Psoas muscle (tissue), 8 donors: ENCODE data around the gene PTPRD. TPM values are rescaled to one million over a fixed set of nuclear protein-coding genes. Genes with fewer than 3 reads are reported as not detected.

ENCODE experiments used
- ATAC-seq, 4 donors: fragments of 200-7000 bp; cut with Tn5 transposase; one replicate each; pipeline ENCODE4 v1.9.1; 2020; ENCODE audit warnings: moderate library complexity in 3 of 4, mild to moderate bottlenecking in 2 of 4
- DNase-seq, 2 donors: peaks; one replicate each; pipeline ENCODE4 v3.0.0-alpha.2; 2020
- H3K27ac ChIP-seq: fragments of 200-600 bp; one replicate; pipeline ENCODE4 v1.8.0; 2022
- H3K27me3 ChIP-seq, 3 donors: fragments of 200-600 bp in 1 of 3; one replicate each; pipeline versions ENCODE4 v1.6.1 to v1.8.0; 2013 to 2022; ENCODE audit warnings: low read length in 2 of 3, mild to moderate bottlenecking in 2 of 3, moderate library complexity in 1 of 3; ENCODE audit not compliant: insufficient read depth in 3 of 3
- H3K36me3 ChIP-seq, 2 donors: fragments of 200-600 bp in 1 of 2; one replicate each; pipeline versions ENCODE4 v1.6.1 to v1.8.0; 2013 to 2022; ENCODE audit warnings: low read depth in 1 of 2, mild to moderate bottlenecking in 1 of 2, moderate library complexity in 1 of 2; ENCODE audit not compliant: insufficient read depth in 1 of 2
- H3K4me1 ChIP-seq: fragments of 200-600 bp; one replicate; pipeline ENCODE4 v1.8.0; 2022
- H3K4me3 ChIP-seq: fragments of 200-600 bp; one replicate; pipeline ENCODE4 v1.8.0; 2022; ENCODE audit warnings: mild to moderate bottlenecking
- H3K9me3 ChIP-seq: fragments of 200-600 bp; one replicate; pipeline ENCODE4 v1.8.0; 2022
- CTCF ChIP-seq: fragments of 200-600 bp; IDR thresholded peaks from one replicate; pipeline ENCODE4 v1.8.0; 2022; ENCODE audit warnings: antibody characterized with exemption
- WGBS, 3 donors: extraction: QIAGEN DNeasy Blood & Tissue Kit; methylation state at CpG; one replicate each; pipeline versions ENCODE4 v1.1.6 to v1.1.7; 2013; 5-methylcytosine and 5-hydroxymethylcytosine counted together
- intact Hi-C, 2 donors: fragments of 100-400 bp; cut with DNase I; formaldehyde crosslinking; loops; one replicate each; pipeline versions ENCODE4 v1.11.0 to v1.14.2; 2022
- polyA plus RNA-seq, 3 donors: library from polyadenylated mRNA; stranded (reverse); fragments of 200-250 nt; gene quantifications; one replicate each; pipeline ENCODE4 v1.2.3, GENCODE V29; 2013
- total RNA-seq, 4 donors: library from RNA; stranded (reverse); fragmentation: NEBNext Ultra II Directional in 2 of 4; extraction: Animal tissue kit (Norgen Biotek cat#: 25700) in 2 of 4; gene quantifications; one replicate each; pipeline versions ENCODE4 v1.2.1 to v1.2.4, GENCODE V29; 2021 to 2023
- donor health status: healthy with polysubstance abuse.
- donor health status: DM: no; HTN: no; CAD: no; lungs with moderate emphysema.
- donor health status: Bipolar disorder and iron deficiency.
- donor health status: healthy.
- donor health status: DM: yes; HTN: yes; CAD: no.
- donor health status: DM: no; HTN: no; CAD: no.
- donor health status: DM: no; HTN: no; CAD: no.
- donor health status: DM: yes; HTN: yes; CAD: no.

The PTPRD gene
- total and polyA plus RNA-seq, 7 donors, result 0.44 to 3.1 (median 0.91) TPM

- ATAC-seq (no peak), DNase-seq (no peak)
- WGBS, 3 donors, result 79 to 87% (median 86%) methylated on average over 1 of the region's 1 CpG
- H3K4me1 ChIP-seq, result no peaks in the 10 kb centered on the region
- H3K27ac ChIP-seq, result no peak overlapping the region
- H3K27me3 ChIP-seq, result no peaks in the 10 kb centered on the region
- intact Hi-C loops, result no loop called here
- no peak for TF ChIP-seq CTCF
- no peaks in the 10 kb centered on the region for H3K9me3 ChIP-seq
- H3K36me3 ChIP-seq, result no peaks in the 10 kb centered on the region
- no peak overlapping the region for H3K4me3 ChIP-seq
These were observed 361.3 kb downstream of the PTPRD start for GRCh38 chr9:10251490-10251889.

DNA sequence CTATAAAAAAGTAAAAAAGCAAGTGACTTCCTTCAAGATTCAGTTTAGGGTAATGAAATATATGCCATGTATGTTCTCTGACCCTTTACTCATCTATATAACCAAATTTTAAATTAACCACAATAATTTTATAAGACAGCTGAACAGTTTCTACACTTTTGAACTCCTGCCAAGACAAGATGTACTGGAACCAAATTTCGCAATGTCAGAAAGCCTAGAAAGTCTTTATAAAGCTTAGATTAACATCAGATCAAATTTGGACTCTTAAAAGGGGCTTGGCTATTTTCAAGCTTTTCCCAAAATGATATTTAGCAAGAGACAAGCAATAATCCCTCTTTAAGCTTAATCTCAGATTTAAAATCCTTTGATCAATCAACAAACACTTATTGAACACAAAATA, 362.6 kb downstream of the PTPRD start:
- WGBS, 3 donors, result 20 to 29% (median 23%) methylated on average over 1 of the region's 1 CpG
- Histone ChIP-seq H3K9me3 (no peaks in the 10 kb centered on the region), H3K36me3 (no peaks in the 10 kb centered on the region), H3K27me3 (no peaks in the 10 kb centered on the region), H3K4me3 (no peak overlapping the region), H3K4me1 (no peaks in the 10 kb centered on the region), H3K27ac (no peak overlapping the region)
- ATAC-seq, result no peak
- DNase-seq, result no peak
- intact Hi-C loops, result no loop called here
- no peak for TF ChIP-seq CTCF

GRCh38 chr9:10248890-10249289, 363.9 kb downstream of the PTPRD start:
- no peak for TF ChIP-seq CTCF
- H3K4me1 ChIP-seq, result no peaks in the 10 kb centered on the region
- H3K4me3 ChIP-seq, result no peak overlapping the region
- WGBS, 3 donors, result 82 to 93% (median 84%) methylated on average over 1 of the region's 1 CpG
- H3K9me3 ChIP-seq, result no peaks in the 10 kb centered on the region
- intact Hi-C loops, result no loop called here
- no peak for ATAC-seq
- no peaks in the 10 kb centered on the region for H3K27me3 ChIP-seq
- H3K27ac ChIP-seq, result no peak overlapping the region
- no peak for DNase-seq
- H3K36me3 ChIP-seq, result no peaks in the 10 kb centered on the region

GRCh38 chr9:10242255-10242654, 370.5 kb downstream of the PTPRD start:
- no peak for TF ChIP-seq CTCF
- Histone ChIP-seq H3K9me3 (no peaks in the 10 kb centered on the region), H3K27me3 (no peaks in the 10 kb centered on the region), H3K4me3 (no peak overlapping the region), H3K36me3 (no peaks in the 10 kb centered on the region), H3K4me1 (no peaks in the 10 kb centered on the region), H3K27ac (no peak overlapping the region)
- DNase-seq (no peak), ATAC-seq (no peak)
- 45 to 57% (median 53%) methylated on average over 2 of the region's 2 CpGs for WGBS, 3 donors
- intact Hi-C loops, result no loop called here

DNA sequence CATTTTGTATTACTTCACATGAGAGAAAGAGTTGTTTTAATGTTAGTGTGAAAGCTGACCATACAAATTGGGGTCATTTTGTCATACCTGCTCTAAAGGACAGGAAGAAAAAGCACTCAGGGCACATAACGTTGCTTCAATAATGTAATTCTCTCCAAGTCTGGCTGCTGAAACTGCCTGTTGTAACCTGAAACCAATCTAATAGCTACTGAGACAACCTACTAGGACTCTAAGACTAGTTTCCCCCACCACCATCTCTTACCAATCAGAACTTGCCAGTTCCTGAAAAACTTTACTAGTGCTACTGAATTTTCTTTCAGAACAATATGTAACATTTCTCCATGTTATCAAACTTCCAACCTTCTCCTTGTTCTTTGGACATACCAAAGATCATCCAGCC, 374.7 kb downstream of the PTPRD start:
- TF ChIP-seq CTCF, result no peak

More for the DNA sequence above, 374.7 kb downstream of the PTPRD start:
- Histone ChIP-seq H3K9me3 (no peaks in the 10 kb centered on the region), H3K27me3 (no peaks in the 10 kb centered on the region), H3K4me1 (no peaks in the 10 kb centered on the region), H3K4me3 (no peak overlapping the region), H3K36me3 (no peaks in the 10 kb centered on the region), H3K27ac (no peak overlapping the region)
- intact Hi-C loops, result no loop called here
- no peak for DNase-seq
- no peak for ATAC-seq
- 0 to 25% (median 17%) methylated on average over 1 of the region's 1 CpG for WGBS, 3 donors
